Subcutaneous adipose tissue (tissue), 4 donors: Measurements from ENCODE around the gene NKX1-1. TPM values are rescaled to one million over a fixed set of nuclear protein-coding genes. Genes with fewer than 3 reads are reported as not detected.

Source experiments
- CTCF ChIP-seq: fragments of 450-650 bp; IDR thresholded peaks from one replicate; pipeline ENCODE4 v1.5.1; 2016; ENCODE audit warnings: low read depth, mild to moderate bottlenecking, control low read depth, antibody characterized with exemption, moderate library complexity
- total RNA-seq, 4 donors: library from RNA; depleted of rRNA; stranded (reverse); fragments of >200 nt; gene quantifications; one replicate each; pipeline ENCODE4 v1.1.0, GENCODE V29; 2016

Gene NKX1-1
- not detected for total RNA-seq

GRCh38 chr4:1406394-1406980 lies at the start of gene NKX1-1:
Gene NKX1-1, minus strand, starts transcription at chr4:1406442. Its CDS starts 0 bp downstream, at chr4:1406442.
- TF ChIP-seq CTCF, result no peak

GRCh38 chr4:1453731-1454130 lies 47.5 kb upstream of the NKX1-1 start:
- no peak for TF ChIP-seq CTCF

- TF ChIP-seq CTCF, result no peak
Measured at GRCh38 chr4:1452431-1453051, 46.3 kb upstream of the NKX1-1 start.

GRCh38 chr4:1451752-1452122 lies 45.5 kb upstream of the NKX1-1 start:
- TF ChIP-seq CTCF, result no peak

- TF ChIP-seq CTCF, result no peak
Measured at GRCh38 chr4:1451106-1451751, 45.0 kb upstream of the NKX1-1 start.

GRCh38 chr4:1449833-1450741 lies 43.8 kb upstream of the NKX1-1 start:
- no peak for TF ChIP-seq CTCF

- no peak for TF ChIP-seq CTCF
Measured at GRCh38 chr4:1449475-1449832, 43.2 kb upstream of the NKX1-1 start.
